LoVo (cell line): ENCODE data around the gene SETD6.

Experiments
- DNase-seq: peaks from one replicate; pipeline ENCODE4 v3.0.0-alpha.2; 2016; ENCODE audit warnings: low spot score

The SETD6 gene

DNA sequence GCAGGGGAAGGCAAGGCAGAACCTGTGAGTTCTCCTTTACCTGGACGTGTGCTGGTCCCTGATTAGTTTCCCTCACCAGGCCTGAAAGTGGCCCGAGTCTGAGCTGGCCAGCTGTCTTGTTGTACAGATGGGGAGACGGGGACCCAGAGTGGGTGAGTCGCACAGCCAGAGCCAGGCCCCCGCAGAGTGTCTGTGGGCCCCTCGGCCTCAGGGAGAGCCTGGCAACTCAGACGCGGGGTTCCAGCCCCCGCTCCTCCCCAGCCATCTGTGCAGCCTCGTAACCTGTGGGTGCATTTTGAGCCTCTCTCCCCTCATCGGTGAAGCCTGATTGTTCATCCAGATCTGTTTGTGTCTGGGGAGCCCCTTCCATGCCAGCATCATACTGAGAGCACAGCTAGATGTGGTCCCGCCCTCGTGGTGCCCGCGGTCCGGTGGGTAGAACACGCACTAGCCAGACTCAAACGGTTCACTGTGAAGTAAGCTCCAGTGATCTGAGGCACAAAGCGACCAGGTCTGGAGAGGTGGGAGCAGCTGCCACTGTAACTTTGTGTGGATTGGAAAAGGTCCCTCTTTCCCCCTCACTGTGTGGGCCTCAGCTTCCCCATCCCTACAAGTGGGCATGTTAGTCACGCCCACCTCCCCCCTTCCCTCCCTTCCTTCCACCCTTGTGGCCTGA lies 21.4 kb upstream of the SETD6 start:
- no peak for DNase-seq

DNA sequence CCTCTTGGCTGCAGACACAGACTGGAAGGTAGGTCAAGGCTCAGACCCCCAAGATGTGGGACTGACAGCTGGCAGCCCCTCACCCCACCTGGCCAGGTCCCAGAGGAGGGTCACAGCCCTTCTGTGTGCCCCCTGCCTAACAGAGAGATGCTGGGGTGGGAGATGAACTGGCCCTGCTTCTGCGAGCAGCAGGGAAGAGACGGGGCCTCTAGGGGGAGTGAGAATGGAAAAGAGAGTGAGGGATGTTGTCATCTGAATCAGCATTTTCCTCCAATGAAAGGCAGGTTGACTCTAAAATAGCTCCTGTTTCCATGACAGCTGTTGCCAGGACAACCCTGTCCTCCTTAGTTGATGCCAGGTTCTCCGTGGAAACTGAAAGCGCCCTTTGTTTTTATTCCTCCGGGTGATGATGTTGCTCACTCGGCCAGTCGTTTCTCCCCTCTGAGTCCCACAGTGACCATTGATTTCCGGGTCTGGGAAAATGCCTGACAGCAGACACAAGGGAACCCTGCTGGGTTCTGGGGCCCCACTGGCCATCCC lies 20.3 kb upstream of the SETD6 start:
- no peak for DNase-seq

DNA sequence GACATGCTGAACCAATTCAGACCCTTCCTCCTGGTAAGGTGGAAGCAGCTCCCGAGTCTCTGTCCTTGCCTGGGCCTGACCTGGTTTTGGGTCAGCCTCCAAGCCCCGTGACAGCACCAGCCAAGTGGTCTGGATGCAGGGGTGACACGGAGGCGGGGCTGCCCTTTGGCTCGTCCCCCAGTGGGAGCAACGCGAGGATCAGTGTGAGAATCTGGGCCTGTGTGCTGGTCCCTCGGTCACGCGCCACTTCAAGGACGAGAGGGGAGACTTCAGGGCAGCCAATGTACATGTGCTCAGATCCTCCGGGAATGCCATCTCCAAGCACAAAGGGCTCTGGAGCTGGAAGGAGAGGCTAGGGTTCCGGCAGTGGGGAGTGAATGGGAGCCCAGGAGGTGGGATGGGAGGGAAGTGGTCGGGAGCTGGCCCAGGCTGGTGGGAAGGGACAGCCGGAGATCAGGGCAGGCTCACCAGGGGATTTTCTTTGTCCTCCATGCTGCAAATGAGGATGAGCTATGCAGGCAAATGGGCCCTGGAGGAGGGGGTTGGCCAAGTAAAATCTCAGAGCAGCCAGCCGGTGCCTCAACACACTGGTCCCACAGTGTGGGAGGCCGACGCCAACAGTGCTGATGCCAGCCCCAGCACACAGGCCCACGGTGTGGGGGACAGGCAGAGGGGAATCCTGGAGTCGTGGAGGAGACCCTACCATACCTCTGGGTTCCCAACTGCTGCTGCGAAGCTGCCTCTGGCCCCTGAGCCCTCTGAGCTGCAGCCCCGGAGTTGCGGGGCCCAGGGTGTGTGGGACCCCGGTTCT lies 19.6 kb upstream of the SETD6 start:
- DNase-seq: no peak

DNA sequence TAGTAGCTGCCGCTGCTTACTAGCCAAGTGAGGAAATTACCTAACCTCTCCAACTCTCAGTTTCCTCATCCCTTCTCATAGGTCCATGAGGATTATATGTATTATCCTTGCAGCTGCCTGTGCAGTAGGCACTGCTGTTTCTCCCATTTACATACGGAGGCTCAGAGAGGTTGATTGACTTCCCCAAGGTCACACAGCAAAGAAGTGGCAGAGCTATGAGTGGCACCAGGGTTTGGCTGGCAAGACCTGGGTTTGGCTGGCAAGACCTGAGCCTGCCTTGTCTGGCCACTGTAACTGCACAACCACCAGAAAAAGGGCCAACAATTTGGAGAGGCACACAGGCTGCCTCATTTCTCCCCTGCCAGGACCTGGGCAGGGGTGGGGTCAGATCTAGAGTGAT lies 17.8 kb upstream of the SETD6 start:
- no peak for DNase-seq

DNA sequence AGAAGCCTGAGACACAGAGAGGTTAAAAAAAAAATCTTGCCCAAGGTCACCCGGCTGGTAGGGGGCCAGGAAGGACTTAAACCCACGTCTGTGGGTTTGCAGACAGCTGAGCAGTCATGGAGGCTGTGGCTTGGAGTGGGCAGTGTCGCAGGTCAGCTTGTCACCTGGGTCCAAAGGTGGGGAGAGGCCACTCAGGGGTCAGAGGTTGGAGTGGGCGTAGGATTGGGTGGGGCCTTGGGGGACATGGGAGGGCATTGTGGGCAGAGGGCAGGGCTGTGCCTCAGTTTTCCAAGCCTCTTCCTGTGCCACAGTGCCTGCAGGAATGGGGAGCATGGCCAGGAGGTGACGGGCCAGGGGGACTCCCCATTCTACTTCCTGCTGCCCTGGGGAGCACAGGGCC lies 17.4 kb upstream of the SETD6 start:
- DNase-seq: no peak

DNA sequence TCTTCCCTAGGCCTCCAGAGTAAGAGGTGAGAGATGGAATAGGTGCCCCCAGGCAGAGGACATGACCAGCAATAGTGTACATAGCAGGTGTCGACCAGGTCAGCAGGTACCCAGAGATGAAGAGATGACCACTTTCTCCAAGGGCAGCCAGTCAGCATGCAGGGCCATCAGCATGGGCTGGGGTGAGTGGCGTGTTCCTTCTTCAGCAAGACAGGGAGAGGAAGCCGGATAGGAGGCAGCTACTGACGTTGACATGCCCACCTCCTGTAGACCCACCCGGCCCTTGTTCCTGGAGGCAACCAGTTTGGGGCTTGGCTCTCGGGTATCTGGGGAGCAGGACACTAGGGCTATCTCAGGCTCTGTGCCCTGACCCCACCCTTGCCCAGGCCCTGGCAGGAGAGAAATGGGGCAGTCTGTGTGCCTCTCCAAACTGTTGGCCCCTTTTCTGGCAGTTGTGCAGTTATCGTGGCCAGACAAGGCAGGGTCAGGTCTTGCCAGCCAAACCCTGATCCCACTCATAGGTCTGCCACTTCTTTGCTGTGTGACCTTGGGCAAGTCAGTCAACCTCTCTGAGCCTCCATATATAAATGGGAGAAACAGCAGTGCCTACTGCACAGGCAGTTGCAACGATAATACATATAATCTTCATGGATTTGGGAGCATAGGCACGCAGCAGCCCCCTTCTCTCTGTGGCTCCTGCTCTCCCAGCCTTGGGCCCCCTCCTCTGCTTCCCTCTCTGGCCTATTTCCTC lies 16.8 kb upstream of the SETD6 start:
- DNase-seq: no peak

DNA sequence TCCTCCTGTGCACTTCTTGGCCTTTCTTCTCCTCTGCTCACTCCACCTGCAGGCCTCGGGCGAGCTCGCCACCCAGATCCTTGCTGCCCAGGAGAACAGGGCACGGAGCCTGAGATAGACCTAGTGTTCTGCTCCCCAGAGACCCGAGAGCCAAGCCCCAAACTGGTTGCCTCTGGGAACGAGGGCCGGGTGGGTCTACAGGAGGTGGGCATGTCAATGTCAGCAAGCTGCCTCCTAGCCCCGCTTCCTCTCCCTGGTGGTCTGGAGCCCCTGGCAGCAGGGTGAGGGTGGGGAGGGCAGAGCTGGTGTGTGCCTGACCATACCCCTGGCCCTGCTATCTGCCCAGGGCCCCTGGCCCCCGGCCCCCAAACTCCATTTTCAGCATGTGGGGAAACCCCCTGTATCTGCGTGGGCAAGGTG lies 16.2 kb upstream of the SETD6 start:
- DNase-seq: no peak

DNA sequence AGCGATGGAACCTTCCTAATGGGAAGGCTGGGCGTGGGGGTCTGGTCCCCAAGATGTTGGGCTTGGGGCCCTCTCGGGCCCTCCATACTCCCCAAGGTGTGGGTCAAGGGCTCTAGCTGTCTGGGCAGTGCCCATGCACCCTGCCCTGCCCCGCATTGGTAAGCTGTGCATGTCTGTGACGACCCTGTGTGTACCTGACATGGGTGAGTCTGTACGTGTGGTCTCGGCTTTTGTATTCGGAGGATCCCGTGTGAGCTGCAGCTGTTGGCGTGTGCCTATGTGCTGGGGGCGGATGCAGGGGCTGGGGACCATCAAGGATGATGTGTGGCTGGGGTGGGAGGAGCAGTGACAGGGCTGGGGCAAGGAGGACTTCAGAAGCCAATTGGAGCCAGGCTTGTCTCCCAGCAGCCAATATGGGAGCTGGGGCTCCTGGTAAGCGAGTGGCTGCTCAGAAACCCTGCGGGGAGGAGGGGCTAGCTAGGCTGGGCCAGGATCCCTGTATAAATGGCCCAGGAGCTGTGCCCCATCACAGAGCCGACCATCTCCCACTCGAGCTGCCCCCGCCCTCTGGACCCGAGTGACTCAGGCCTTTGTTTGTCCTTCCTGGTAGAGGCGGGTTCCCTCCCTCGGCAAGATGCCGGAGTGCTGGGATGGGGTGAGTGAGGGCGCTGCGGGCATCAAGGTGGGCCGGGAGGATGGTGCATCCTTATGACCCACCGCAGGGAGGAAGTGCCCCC lies 15.5 kb upstream of the SETD6 start, which contains the start of gene NDRG4:
Gene NDRG4 (plus strand): TSS at position 529 of the 737 bp plus-strand sequence. CDS start 106 bp downstream, at position 635.
- no peak for DNase-seq

DNA sequence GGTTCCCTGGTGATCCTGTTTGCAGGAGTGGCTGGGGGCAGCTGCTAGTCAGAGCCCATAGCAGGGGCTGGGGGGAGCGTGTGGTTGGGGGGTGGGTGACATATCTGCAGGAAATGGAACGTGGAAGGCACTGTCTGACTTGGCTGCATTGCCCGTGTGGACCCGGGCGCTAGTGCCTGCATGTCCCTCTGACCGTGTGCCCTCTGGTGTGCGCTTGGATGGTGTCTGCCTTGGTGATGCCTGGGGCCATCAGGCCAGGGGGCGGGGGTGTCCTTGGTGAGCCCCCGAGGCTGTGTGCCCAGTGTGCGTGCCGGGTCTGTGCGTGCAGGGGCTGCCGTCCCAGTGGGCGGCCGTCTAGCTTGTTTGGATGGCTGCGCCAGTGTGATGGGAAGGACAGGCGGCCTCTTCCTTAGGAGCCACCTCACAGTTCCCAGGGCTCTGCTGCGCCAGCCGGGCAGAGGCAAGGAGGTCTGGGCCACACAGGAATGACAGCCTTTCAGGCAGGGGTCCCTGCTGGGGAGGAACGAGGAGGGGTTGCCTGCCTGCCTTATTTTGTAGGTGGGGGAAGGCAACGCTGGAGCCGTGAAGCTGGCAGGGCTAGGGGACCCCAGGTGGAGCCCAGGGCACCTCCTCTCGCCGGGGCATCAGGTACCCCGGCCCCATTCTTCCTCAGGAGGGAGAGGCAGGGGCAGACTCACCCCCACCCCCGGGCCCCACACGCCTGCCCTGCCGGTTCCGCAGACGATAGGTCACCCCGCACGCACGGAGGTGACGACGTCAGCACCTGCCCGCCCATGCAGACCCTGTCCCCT lies 14.7 kb upstream of the SETD6 start:
- DNase-seq: no peak

DNA sequence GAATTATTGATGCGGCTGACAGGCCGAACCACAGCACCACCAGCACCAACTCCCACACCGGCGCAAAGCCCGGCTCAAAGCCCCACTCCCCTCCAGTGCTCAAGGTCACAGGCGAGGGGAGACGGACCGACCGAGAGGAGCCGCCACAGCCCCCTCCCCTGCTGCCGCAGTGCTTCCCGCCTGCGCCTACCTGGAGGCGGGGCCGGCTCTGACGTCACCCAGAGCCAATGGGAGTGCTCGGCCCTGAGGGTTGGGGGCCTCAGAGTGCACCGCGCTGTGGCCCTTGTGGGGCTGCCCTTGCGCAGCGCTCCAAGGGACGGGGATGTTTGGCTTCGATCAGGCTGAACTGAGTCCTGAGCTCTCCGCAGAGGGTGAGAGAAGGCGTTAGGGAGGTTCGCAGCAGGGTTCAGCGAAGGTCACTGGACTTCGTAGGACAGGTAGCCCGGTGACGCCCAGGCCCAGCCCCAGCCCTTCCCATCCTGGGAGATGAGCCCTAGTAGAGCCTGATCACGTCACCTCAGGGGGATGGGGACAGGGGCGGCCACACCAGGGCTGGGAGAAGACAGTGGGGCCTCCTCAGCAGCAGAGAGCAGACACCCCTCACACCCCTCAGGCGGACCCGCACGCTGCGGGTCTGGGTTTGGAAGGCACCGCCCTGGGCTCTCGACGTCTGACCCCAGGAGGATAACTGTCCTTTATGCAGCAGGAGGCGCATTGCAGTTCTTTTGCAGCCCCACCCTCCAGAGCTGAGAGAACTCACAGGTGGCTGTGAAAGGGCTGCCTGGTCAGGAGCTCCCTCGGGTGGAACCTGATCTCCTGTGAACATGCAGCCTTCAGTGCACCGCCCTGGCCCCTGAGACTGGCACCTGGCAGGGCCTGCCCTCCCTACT lies 13.8 kb upstream of the SETD6 start:
- DNase-seq: no peak

DNA sequence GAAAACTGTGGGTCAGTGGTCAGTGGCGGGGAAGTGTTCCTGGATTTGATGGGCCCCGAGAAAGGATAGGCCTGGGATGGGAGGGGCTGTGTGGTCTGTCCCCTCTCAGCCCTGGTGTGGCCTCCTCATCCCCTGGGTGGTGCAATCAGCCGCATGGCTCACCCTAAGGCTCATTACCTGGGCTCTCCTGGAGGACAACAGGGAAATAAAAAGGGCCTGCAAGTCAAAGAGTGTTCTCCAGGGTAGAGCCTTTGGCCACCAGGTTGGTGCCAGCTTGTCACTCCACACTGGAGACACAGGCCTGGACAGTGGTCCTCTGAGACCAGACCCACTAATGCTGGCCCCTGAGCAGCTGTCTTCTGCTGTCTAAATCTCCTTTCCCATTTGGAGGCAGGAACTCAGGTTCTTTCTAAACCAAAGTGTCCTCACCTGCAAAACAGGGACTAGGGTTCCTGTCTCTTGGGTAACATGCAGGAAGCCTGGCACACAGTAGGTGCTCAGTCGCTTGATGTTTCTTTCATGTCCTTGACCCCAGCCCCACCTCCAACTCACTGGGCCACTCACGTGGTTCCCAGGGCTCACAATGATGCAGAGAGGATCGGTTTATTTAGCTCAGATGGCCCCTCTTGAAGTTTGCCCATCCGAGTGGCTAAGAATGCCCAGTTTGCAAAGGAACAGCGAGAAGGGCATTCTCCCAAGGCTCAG lies 12.9 kb upstream of the SETD6 start:
- no peak for DNase-seq

DNA sequence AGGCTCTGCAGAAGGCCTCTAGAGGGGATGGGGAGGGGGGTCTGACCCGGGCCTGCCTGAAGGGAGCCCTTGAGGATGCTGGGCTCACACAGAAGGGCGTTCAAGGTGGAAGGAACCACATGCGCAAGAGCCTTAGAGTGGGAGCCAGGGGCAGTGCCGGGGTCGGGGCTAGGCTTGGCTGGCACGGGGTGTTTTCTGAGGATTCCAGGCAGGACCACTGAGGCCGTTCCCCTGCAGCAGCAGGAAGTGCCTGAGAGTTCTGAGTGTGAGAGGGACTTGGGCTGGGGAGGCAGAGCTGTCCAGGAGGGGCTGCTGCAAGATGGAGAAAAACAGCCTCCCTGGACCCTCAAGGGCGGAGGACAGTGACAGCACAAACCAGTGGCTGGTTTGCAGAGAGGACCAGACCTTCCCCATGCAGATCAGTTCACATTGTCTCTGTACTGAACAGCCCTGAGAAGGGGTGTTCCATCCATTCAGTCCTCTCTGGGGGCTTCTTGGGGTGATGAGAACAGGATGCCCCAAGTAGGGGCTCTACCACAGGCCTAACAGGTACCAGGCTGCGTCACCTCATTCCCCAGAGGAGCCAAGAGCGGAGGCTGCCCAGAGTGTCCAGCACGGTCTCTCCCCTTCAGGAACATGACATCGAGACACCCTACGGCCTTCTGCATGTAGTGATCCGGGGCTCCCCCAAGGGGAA lies 12.0 kb upstream of the SETD6 start:
- no peak for DNase-seq

DNA sequence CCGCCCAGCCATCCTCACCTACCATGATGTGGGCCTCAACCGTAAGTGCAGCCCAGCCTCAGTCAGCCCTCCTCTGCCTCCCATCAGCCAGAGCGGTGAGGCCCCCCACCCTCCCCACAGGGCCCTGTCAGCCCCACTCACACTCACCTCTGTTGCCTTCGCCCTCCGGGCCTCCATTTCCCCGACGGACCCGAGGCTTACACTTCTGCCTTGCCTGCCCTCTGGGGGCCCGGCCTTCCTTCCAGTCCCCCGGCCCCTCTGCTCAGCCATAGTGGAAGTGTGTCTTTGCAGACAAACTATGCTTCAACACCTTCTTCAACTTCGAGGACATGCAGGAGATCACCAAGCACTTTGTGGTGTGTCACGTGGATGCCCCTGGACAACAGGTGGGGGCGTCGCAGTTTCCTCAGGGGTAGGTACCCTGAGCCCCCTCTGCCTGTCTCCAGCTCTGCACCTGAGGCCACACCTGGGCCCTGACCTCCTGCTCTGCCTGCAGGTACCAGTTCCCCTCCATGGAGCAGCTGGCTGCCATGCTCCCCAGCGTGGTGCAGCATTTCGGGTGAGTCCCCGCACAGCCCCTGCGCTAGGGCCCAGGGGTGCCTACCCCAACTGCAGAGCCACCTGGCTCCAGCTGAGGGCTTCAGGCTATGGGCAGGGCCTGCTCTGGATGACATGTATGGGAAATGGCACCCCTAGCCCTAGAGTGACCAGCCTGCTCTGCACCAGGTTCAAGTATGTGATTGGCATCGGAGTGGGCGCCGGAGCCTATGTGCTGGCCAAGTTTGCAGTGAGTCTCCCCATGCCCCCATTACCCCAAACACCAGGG lies 11.2 kb upstream of the SETD6 start:
- no peak for DNase-seq

DNA sequence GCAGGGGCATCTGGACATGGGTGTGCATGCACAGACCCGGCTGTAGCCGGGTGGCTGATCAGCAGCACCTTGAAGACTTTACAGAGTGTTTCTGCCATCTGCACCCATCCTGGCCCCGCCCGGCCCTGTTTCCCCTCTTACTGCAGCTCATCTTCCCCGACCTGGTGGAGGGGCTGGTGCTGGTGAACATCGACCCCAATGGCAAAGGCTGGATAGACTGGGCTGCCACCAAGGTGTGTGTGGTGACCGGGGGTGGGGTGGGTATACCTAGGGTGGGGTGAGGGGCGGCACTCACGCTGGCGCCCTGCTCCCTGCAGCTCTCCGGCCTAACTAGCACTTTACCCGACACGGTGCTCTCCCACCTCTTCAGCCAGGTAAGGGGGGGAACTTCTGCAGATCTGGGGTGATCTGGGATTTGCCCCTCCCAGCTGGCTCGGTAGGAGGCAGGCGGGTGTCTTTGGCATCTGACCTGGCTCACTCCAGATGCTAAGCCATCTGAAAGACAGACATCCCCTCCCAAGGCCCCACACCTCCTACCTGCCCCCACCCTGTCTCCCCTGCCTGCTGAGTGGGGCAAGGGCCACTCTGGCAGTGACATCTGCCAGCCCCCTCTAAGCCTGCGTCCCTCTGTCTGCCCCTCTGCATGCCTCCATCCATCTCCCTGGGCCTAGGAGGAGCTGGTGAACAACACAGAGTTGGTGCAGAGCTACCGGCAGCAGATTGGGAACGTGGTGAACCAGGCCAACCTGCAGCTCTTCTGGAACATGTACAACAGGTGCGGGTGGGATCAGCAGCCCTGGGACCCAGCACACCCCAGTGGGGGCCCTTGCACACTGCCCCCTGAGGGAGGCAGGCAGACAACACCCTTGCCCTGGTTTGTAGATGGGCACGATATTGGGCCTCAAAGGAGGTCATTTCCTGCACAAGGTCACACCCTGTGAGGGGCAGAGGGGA lies 8.8 kb upstream of the SETD6 start:
- DNase-seq: no peak

DNA sequence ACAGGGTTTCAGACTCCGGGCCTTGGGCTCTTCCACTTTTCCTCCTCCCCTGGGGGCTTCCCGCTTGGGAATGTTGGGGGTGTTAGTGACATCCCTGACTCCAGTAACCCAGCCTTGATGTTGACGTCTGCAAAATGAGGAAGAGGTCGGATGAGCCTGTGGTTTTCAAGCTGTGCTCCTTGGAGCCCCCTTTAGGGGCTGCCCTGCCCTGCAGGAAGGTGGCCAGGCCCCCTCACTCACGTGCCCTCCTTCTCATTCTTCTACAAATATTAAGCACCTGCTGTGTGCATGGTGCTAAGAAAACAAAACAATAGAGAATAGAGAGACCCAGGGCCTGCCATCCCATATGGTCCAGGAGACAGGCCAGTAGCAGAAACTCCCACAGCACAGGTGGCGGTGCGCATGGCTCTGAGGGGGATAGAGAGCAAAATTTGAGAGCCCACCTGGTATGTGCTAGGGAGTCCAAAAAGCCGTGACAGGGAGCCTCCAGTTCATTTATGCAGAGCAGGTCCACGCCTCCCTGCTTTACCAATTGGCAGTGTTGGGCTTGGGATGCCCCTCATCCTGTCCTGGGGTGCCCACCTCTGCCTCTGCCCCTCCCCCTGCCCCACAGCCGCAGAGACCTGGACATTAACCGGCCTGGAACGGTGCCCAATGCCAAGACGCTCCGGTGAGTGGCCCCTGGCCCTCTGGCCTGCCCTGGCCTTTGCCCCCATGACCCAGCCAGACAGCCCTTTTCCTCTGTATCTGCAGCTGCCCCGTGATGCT lies 7.9 kb upstream of the SETD6 start:
- DNase-seq: no peak
